HCT116 (cell line): Measurements from ENCODE around the gene OPN4. TPM values are rescaled to one million over a fixed set of nuclear protein-coding genes. Genes with fewer than 3 reads are reported as not detected.

Experiments
- ATAC-seq: fragments of 200-7000 bp; cut with Tn5 transposase; 2 replicates; pipeline ENCODE4 v1.9.1; 2020; ENCODE audit warnings: mild to moderate bottlenecking, moderate library complexity
- BruUV-seq: library from RNA; stranded (reverse); fragments of 400-500 nt; replicated peaks from 2 replicates; lab custom pipeline; 2021; lab: Mats Ljungman, UMichigan
- CTCF ChIA-PET: fragments of 300-600 bp; sonication (Branson Sonifier 250); formaldehyde crosslinking; loops from one replicate; lab custom pipeline; 2021; ENCODE audit warnings: antibody characterized with exemption; lab: Charles Lee
- POLR2A ChIA-PET: fragments of 300-600, 350-600 bp; sonication (Branson Sonifier 250); formaldehyde crosslinking; loops from one replicate; lab custom pipeline; 2021; ENCODE audit warnings: antibody characterized with exemption; lab: Charles Lee
- RAD21 ChIA-PET, 2 experiments: fragments of 300-600 bp; sonication (Branson Sonifier 250); formaldehyde crosslinking; loops; one replicate each; lab custom pipeline; 2023; ENCODE audit warnings: low total read pairs in 2 of 2; ENCODE audit not compliant: uncharacterized antibody in 2 of 2, unreplicated experiment in 2 of 2, low non-redundant PET in 1 of 2; lab: Charles Lee
- DNase-seq: peaks from one replicate; pipeline ENCODE4 v3.0.0-alpha.2; 2010; ENCODE audit warnings: low read depth, low spot score
- H2AFZ ChIP-seq: fragments of 200-600 bp; shearing (Covaris generic), sonication (generic); 2 replicates; pipeline ENCODE4 v1.6.1; 2017; ENCODE audit warnings: low read depth, mixed run types, mixed read lengths, antibody characterized with exemption, low read length; ENCODE audit not compliant: poor library complexity, severe bottlenecking
- H3K27ac ChIP-seq: 2 replicates; pipeline ENCODE4 v1.5.1; 2012; ENCODE audit warnings: low read depth, low read length
- H3K27me3 ChIP-seq: fragments of 200-600 bp; sonication (generic); 2 replicates; pipeline ENCODE4 v1.6.1; 2016; ENCODE audit warnings: mixed run types, low read length, mixed read lengths; ENCODE audit not compliant: insufficient read depth
- H3K36me3 ChIP-seq, 2 experiments: fragments of 200-500 bp in 1 of 2; fragments of 200-600 bp in 1 of 2; sonication (Bioruptor generic) in 1 of 2; sonication (generic) in 1 of 2; 2 replicates each; pipeline versions ENCODE4 v1.5.1 to v1.6.1; 2014 to 2016; ENCODE audit warnings: low read length in 2 of 2, inconsistent platforms in 1 of 2, mixed read lengths in 1 of 2, mixed run types in 1 of 2; ENCODE audit not compliant: insufficient read depth in 2 of 2, control insufficient read depth in 1 of 2
- H3K4me1 ChIP-seq, 2 experiments: fragments of 200-600 bp in 1 of 2; sonication (generic) in 1 of 2; 2 replicates each; pipeline versions ENCODE4 v1.5.1 to v1.6.1; 2012 to 2017; ENCODE audit warnings: low read length in 2 of 2, inconsistent platforms in 1 of 2, mild to moderate bottlenecking in 1 of 2, mixed read lengths in 1 of 2, mixed run types in 1 of 2, moderate library complexity in 1 of 2; ENCODE audit not compliant: insufficient read depth in 2 of 2, control insufficient read depth in 1 of 2
- H3K4me2 ChIP-seq: fragments of 200-600 bp; sonication (generic); 2 replicates; pipeline ENCODE4 v1.6.1; 2017; ENCODE audit warnings: mixed run types, low read length, mixed read lengths
- H3K4me3 ChIP-seq, 2 experiments: fragments of 200-600 bp in 1 of 2; sonication (generic) in 1 of 2; replicated peaks in 1 of 2; 2 replicates each; pipeline ENCODE4 v1.5.1; 2011 to 2016; ENCODE audit warnings: low read length in 2 of 2, control low read depth in 1 of 2, low read depth in 1 of 2, mild to moderate bottlenecking in 1 of 2, mixed read lengths in 1 of 2, mixed run types in 1 of 2
- H3K79me2 ChIP-seq: fragments of 200-600 bp; sonication (generic); 2 replicates; pipeline ENCODE4 v1.6.1; 2017; ENCODE audit warnings: mild to moderate bottlenecking, mixed run types, low read length, moderate library complexity, mixed read lengths; ENCODE audit not compliant: insufficient read depth
- H3K9ac ChIP-seq: fragments of 200-600 bp; sonication (generic); 2 replicates; pipeline ENCODE4 v1.6.1; 2016; ENCODE audit warnings: low read length, mixed read lengths
- H3K9me2 ChIP-seq: fragments of 200-600 bp; sonication (generic), shearing (Covaris generic); 2 replicates; pipeline ENCODE4 v1.6.1; 2017; ENCODE audit warnings: mixed run types, mild to moderate bottlenecking, moderate library complexity; ENCODE audit not compliant: insufficient read depth
- H3K9me3 ChIP-seq, 2 experiments: fragments of 200-500 bp in 1 of 2; fragments of 200-600 bp in 1 of 2; sonication (Bioruptor generic) in 1 of 2; sonication (generic) in 1 of 2; 2 replicates each; pipeline ENCODE4 v1.6.1; 2014 to 2017; ENCODE audit warnings: low read length in 2 of 2, mixed read lengths in 2 of 2, inconsistent platforms in 1 of 2, low read depth in 1 of 2, mild to moderate bottlenecking in 1 of 2, mixed run types in 1 of 2, moderate library complexity in 1 of 2; ENCODE audit not compliant: control insufficient read depth in 1 of 2, insufficient read depth in 1 of 2
- H4K20me1 ChIP-seq: fragments of 200-600 bp; sonication (generic), shearing (Covaris generic); 2 replicates; pipeline ENCODE4 v1.6.1; 2017; ENCODE audit warnings: mixed run types, mild to moderate bottlenecking, moderate library complexity; ENCODE audit not compliant: insufficient read depth
- ATF3 ChIP-seq: IDR thresholded peaks from 2 replicates; pipeline ENCODE4 v1.6.1; 2012
- CBX3 ChIP-seq: IDR thresholded peaks from 2 replicates; pipeline ENCODE4 v1.6.1; 2012; ENCODE audit warnings: low read depth
- CEBPB ChIP-seq: IDR thresholded peaks from 2 replicates; pipeline ENCODE4 v1.6.1; 2012; ENCODE audit warnings: low read depth
- ELF1 ChIP-seq: IDR thresholded peaks from 2 replicates; pipeline ENCODE4 v1.6.1; 2012; ENCODE audit warnings: low read depth, borderline replicate concordance
- EZH2 ChIP-seq: fragments of 200-600 bp; sonication (generic); IDR thresholded peaks from 2 replicates; pipeline ENCODE4 v1.6.1; 2017; ENCODE audit warnings: antibody characterized with exemption, mixed run types
- EZH2phosphoT487 ChIP-seq: fragments of 200-600 bp; IDR thresholded peaks from 2 replicates; pipeline ENCODE4 v1.6.1; 2018; ENCODE audit warnings: antibody characterized with exemption, borderline replicate concordance
- MAX ChIP-seq: IDR thresholded peaks from 2 replicates; pipeline ENCODE4 v1.6.1; 2012
- POLR2A ChIP-seq: IDR thresholded peaks from 2 replicates; pipeline ENCODE4 v1.7.0; 2011; ENCODE audit warnings: borderline replicate concordance; ENCODE audit not compliant: insufficient read depth, insufficient read length; ENCODE audit errors: extremely low read depth
- POLR2AphosphoS5 ChIP-seq: IDR thresholded peaks from 2 replicates; pipeline ENCODE4 v1.6.1; 2011; ENCODE audit warnings: mild to moderate bottlenecking, low read depth, low read length, moderate library complexity
- RAD21 ChIP-seq: IDR thresholded peaks from 2 replicates; pipeline ENCODE4 v1.6.1; 2012; ENCODE audit warnings: low read depth, mild to moderate bottlenecking
- REST ChIP-seq: IDR thresholded peaks from 2 replicates; pipeline ENCODE4 v1.6.1; 2012; ENCODE audit warnings: low read depth
- SIN3A ChIP-seq: IDR thresholded peaks from 2 replicates; pipeline ENCODE4 v1.6.1; 2012; ENCODE audit warnings: low read depth
- SP1 ChIP-seq: IDR thresholded peaks from 2 replicates; pipeline ENCODE4 v1.6.1; 2012; ENCODE audit warnings: low read depth
- YY1 ChIP-seq: IDR thresholded peaks from 2 replicates; pipeline ENCODE4 v1.6.1; 2011; ENCODE audit warnings: low read length, low read depth, moderate library complexity, mild to moderate bottlenecking; ENCODE audit not compliant: insufficient replicate concordance; ENCODE audit errors: extremely low read depth
- ZBTB33 ChIP-seq: IDR thresholded peaks from 2 replicates; pipeline ENCODE4 v1.6.1; 2011; ENCODE audit warnings: mild to moderate bottlenecking, low read length, moderate library complexity; ENCODE audit not compliant: insufficient replicate concordance; ENCODE audit errors: extremely low read depth
- ZFX ChIP-seq: fragments of 450-650 bp; IDR thresholded peaks from 2 replicates; pipeline ENCODE4 v1.6.1; 2017
- ZNF274 ChIP-seq: fragments of 200-500 bp; sonication (Bioruptor generic); IDR thresholded peaks from 2 replicates; pipeline ENCODE4 v1.6.1; 2014; ENCODE audit warnings: mild to moderate bottlenecking, low read depth, low read length, inconsistent platforms
- intact Hi-C: fragments of 100-400 bp; cut with micrococcal nuclease; formaldehyde crosslinking; loops from 2 replicates; pipeline ENCODE4 v1.10.0; 2022
- total RNA-seq: library from RNA; stranded (reverse); gene quantifications from one replicate; pipeline ENCODE4 v1.2.1, GENCODE V29; 2021; ENCODE audit not compliant: unreplicated experiment

OPN4 gene
- total RNA-seq, 1 experiment from 2014 or later: not detected

GRCh38 chr10:86664341-86665217 lies 10.2 kb downstream of the OPN4 start:
- no peaks in the 10 kb centered on the region for H3K9me2 ChIP-seq
- H3K4me1 ChIP-seq: peaks cover 9 to 18% of the 10 kb centered on the region in 2 experiments
- no peak for ATAC-seq
- no peaks in the 10 kb centered on the region for H3K36me3 ChIP-seq
- no peaks in the 10 kb centered on the region for H3K9me3 ChIP-seq
- no TSS peak for BruUV-seq
- H3K27ac ChIP-seq: no peak overlapping the region
- ChIA-PET POLR2A (no interaction called here), CTCF (no interaction called here), RAD21 (no interaction called here)
- no peak overlapping the region for H2AFZ ChIP-seq
- DNase-seq: no peak
- H3K79me2 ChIP-seq: no peaks in the 10 kb centered on the region
- no peak overlapping the region for H3K4me2 ChIP-seq
- no peaks in the 10 kb centered on the region for H4K20me1 ChIP-seq
- intact Hi-C loops: no loop called here
- TF ChIP-seq EZH2 (no peak), RAD21 (no peak), YY1 (no peak), POLR2AphosphoS5 (no peak), ZBTB33 (no peak), MAX (no peak), SIN3A (no peak), CEBPB (no peak), ZFX (no peak), ATF3 (no peak), POLR2A (no peak), ELF1 (no peak), REST (no peak), EZH2phosphoT487 (no peak), SP1 (no peak), CBX3 (no peak), ZNF274 (no peak)
- H3K27me3 ChIP-seq: no peaks in the 10 kb centered on the region
- no peak overlapping the region for H3K4me3 ChIP-seq
- no peak overlapping the region for H3K9ac ChIP-seq
